Lower leg skin (tissue), 4 donors: ENCODE measurements around the gene CTIF. TPM values are rescaled to one million over a fixed set of nuclear protein-coding genes. Genes with fewer than 3 reads are reported as not detected.

ENCODE experiments used
- DNase-seq, 2 donors: peaks; one replicate each; pipeline ENCODE4 v3.0.0-alpha.2; 2019; ENCODE audit warnings: low spot score in 2 of 2
- H3K4me3 ChIP-seq: fragments of 200-600 bp; sonication (generic); 2 replicates; pipeline ENCODE4 v1.5.1; 2017; ENCODE audit warnings: mild to moderate bottlenecking, low read depth; ENCODE audit not compliant: poor library complexity, severe bottlenecking
- CTCF ChIP-seq, 3 donors: fragments of 450-650 bp; IDR thresholded peaks; one replicate each; pipeline ENCODE4 v1.5.1; 2016; ENCODE audit warnings: antibody characterized with exemption in 3 of 3, mild to moderate bottlenecking in 3 of 3, moderate library complexity in 2 of 3
- POLR2A ChIP-seq, 2 donors: fragments of 450-650 bp; IDR thresholded peaks; one replicate each; pipeline ENCODE4 v1.6.1; 2016 to 2017; ENCODE audit warnings: antibody characterized with exemption in 2 of 2, mild to moderate bottlenecking in 1 of 2, moderate library complexity in 1 of 2
- WGBS, 2 donors: methylation state at CpG; one replicate each; pipeline ENCODE4 v1.1.5; 2018; 5-methylcytosine and 5-hydroxymethylcytosine counted together
- intact Hi-C: fragments of 100-400 bp; cut with DNase I; formaldehyde crosslinking; loops from one replicate; pipeline ENCODE4 v1.15.0; 2023; ENCODE audit warnings: low total_unique reads
- total RNA-seq, 4 donors: library from RNA; depleted of rRNA; stranded (reverse); fragments of >200 nt; gene quantifications; one replicate each; pipeline ENCODE4 v1.1.0, GENCODE V29; 2016

The CTIF gene
- total RNA-seq, 4 donors from 2014 or later: 22.6 to 44.0 (median 30.2) TPM

GRCh38 chr18:48825101-48825745 is 286.4 kb downstream of the CTIF start:
- WGBS, 2 donors: 70 to 75% methylated on average over 6 of the region's 6 CpGs
- intact Hi-C loops: no loop called here
- H3K4me3 ChIP-seq: no peak overlapping the region
- DNase-seq: peak in 1 of 2 donors; percentile 81
- TF ChIP-seq POLR2A (IDR thresholded peaks at IDR 0.05) (no peak), CTCF (IDR thresholded peaks at IDR 0.05) (no peak)

- intact Hi-C loops: no loop called here
- WGBS, 2 donors: 89 to 92% methylated on average over 7 of the region's 7 CpGs
- no peak for TF ChIP-seq CTCF (IDR thresholded peaks at IDR 0.05)
- TF ChIP-seq POLR2A (IDR thresholded peaks at IDR 0.05): no peak
- no peak overlapping the region for H3K4me3 ChIP-seq
- peak in 1 of 2 donors; percentile 29 for DNase-seq
Observed at GRCh38 chr18:48826271-48826670, 287.4 kb downstream of the CTIF start.

- intact Hi-C loops: no loop called here
- TF ChIP-seq CTCF (IDR thresholded peaks at IDR 0.05) (no peak), POLR2A (IDR thresholded peaks at IDR 0.05) (no peak)
- no peak overlapping the region for H3K4me3 ChIP-seq
- DNase-seq: peak in 1 of 2 donors; percentile 57
- WGBS, 2 donors: 92 to 95% methylated on average over 8 of the region's 8 CpGs
Observed at GRCh38 chr18:48826806-48827205, 288.0 kb downstream of the CTIF start.

- intact Hi-C loops: no loop called here
- TF ChIP-seq CTCF (IDR thresholded peaks at IDR 0.05) (no peak), POLR2A (IDR thresholded peaks at IDR 0.05) (no peak)
- no peak overlapping the region for H3K4me3 ChIP-seq
- peak in 1 of 2 donors; percentile 82 for DNase-seq
- WGBS, 2 donors: 51 to 66% methylated on average over 21 of the region's 21 CpGs
Observed at GRCh38 chr18:48827291-48828193, 288.7 kb downstream of the CTIF start.

GRCh38 chr18:48828194-48828545 is 289.3 kb downstream of the CTIF start:
- no peak overlapping the region for H3K4me3 ChIP-seq
- 40 to 47% methylated on average over 3 of the region's 3 CpGs for WGBS, 2 donors
- intact Hi-C loops: no loop called here
- DNase-seq: peak in 1 of 2 donors; percentile 29
- TF ChIP-seq CTCF (IDR thresholded peaks at IDR 0.05): no peak
- no peak for TF ChIP-seq POLR2A (IDR thresholded peaks at IDR 0.05)
